SK-N-SH (cell line): ENCODE results near the gene HDAC6. TPM values are rescaled to one million over a fixed set of nuclear protein-coding genes. Genes with fewer than 3 reads are reported as not detected.

Source experiments
- CTCF ChIA-PET: fragments of 300-600, 350-600 bp; formaldehyde crosslinking; extraction: SDS; loops from one replicate; lab custom pipeline; 2021; lab: Yijun Ruan, JAX
- POLR2A ChIA-PET: fragments of 350-600 bp; sonication (Branson Sonifier 250); formaldehyde crosslinking; extraction: SDS; loops from one replicate; lab custom pipeline; 2020; ENCODE audit warnings: antibody characterized with exemption, inconsistent platforms; lab: Yijun Ruan, JAX
- DNase-seq: peaks from one replicate; pipeline ENCODE4 v3.0.0; 2012
- H2AFZ ChIP-seq: fragments of 200-600 bp; sonication (generic); 2 replicates; pipeline ENCODE4 v1.8.1; 2016; ENCODE audit warnings: antibody characterized with exemption, mild to moderate bottlenecking, low read depth
- H3F3A ChIP-seq: fragments of 200-600 bp; sonication (generic); replicated peaks from 2 replicates; pipeline ENCODE3; 2016; ENCODE audit warnings: antibody characterized with exemption, mild to moderate bottlenecking; ENCODE audit not compliant: insufficient read depth
- H3K27ac ChIP-seq, 2 experiments: fragments of 200-500 bp in 1 of 2; fragments of 200-600 bp in 1 of 2; sonication (Bioruptor generic) in 1 of 2; sonication (generic), shearing (Covaris generic) in 1 of 2; 2 replicates each; pipeline versions ENCODE4 v1.5.1 to v1.6.1; 2014 to 2016; ENCODE audit warnings: low read depth in 2 of 2, inconsistent platforms in 1 of 2, low read length in 1 of 2, mild to moderate bottlenecking in 1 of 2, mixed read lengths in 1 of 2
- H3K27me3 ChIP-seq: fragments of 200-600 bp; sonication (generic), shearing (Covaris generic); 2 replicates; pipeline ENCODE4 v1.6.1; 2016; ENCODE audit warnings: mixed run types; ENCODE audit not compliant: insufficient read depth
- H3K36me3 ChIP-seq, 2 experiments: fragments of 200-500 bp in 1 of 2; fragments of 200-600 bp in 1 of 2; sonication (Bioruptor generic) in 1 of 2; sonication (generic) in 1 of 2; replicated peaks in 1 of 2; 2 replicates each; pipeline versions ENCODE3 to v1.5.1; 2014 to 2016; ENCODE audit warnings: low read length in 1 of 2, mild to moderate bottlenecking in 1 of 2; ENCODE audit not compliant: insufficient read depth in 2 of 2, control insufficient read depth in 1 of 2
- H3K4me1 ChIP-seq, 2 experiments: fragments of 200-500 bp in 1 of 2; fragments of 200-600 bp in 1 of 2; sonication (Bioruptor generic) in 1 of 2; sonication (generic), shearing (Covaris generic) in 1 of 2; 2 replicates each; pipeline versions ENCODE4 v1.5.1 to v1.6.1; 2014 to 2016; ENCODE audit warnings: low read depth in 1 of 2, low read length in 1 of 2, mixed run types in 1 of 2; ENCODE audit not compliant: insufficient read depth in 2 of 2, control insufficient read depth in 1 of 2
- H3K4me2 ChIP-seq: fragments of 200-600 bp; sonication (generic), shearing (Covaris generic); 2 replicates; pipeline ENCODE4 v1.6.1; 2017; ENCODE audit warnings: mixed run types
- H3K4me3 ChIP-seq, 2 experiments: fragments of 200-500 bp in 1 of 2; fragments of 200-600 bp in 1 of 2; sonication (Bioruptor generic) in 1 of 2; sonication (generic), shearing (Covaris generic) in 1 of 2; 2 replicates each; pipeline versions ENCODE4 v1.5.1 to v1.8.1; 2014 to 2016; ENCODE audit warnings: low read depth in 2 of 2, inconsistent platforms in 1 of 2, low read length in 1 of 2, mild to moderate bottlenecking in 1 of 2, mixed read lengths in 1 of 2, moderate library complexity in 1 of 2
- H3K79me2 ChIP-seq: fragments of 200-600 bp; sonication (generic); 2 replicates; pipeline ENCODE4 v1.8.1; 2017; ENCODE audit warnings: mild to moderate bottlenecking; ENCODE audit not compliant: insufficient read depth
- H3K9ac ChIP-seq: fragments of 200-600 bp; sonication (generic); 2 replicates; pipeline ENCODE4 v1.6.1; 2017; ENCODE audit warnings: mixed run types
- H3K9me2 ChIP-seq: fragments of 200-600 bp; sonication (generic); 2 replicates; pipeline ENCODE4 v1.6.1; 2017; ENCODE audit warnings: mixed run types
- H3K9me3 ChIP-seq: fragments of 200-600 bp; sonication (generic); 2 replicates; pipeline ENCODE4 v1.6.1; 2017; ENCODE audit warnings: mixed run types, mild to moderate bottlenecking, moderate library complexity
- H4K20me1 ChIP-seq: fragments of 200-600 bp; sonication (generic); 2 replicates; pipeline ENCODE4 v1.6.1; 2017; ENCODE audit warnings: mild to moderate bottlenecking, mixed run types; ENCODE audit not compliant: insufficient read depth
- ELF1 ChIP-seq: IDR thresholded peaks from 2 replicates; pipeline ENCODE4 v1.4.0; 2012
- FOXJ3 ChIP-seq: sonication (generic); formaldehyde crosslinking; IDR thresholded peaks from 2 replicates; pipeline ENCODE4 v1.5.1; 2020; ENCODE audit warnings: mild to moderate bottlenecking, missing genetic modification reagents
- IRF3 ChIP-seq: fragments of 150-350 bp; IDR thresholded peaks from 2 replicates; pipeline ENCODE4 v1.6.1; 2016; ENCODE audit warnings: mild to moderate bottlenecking, low read depth, low read length
- NRF1 ChIP-seq: IDR thresholded peaks from 2 replicates; pipeline ENCODE4 v1.6.1; 2012; ENCODE audit warnings: low read depth, mild to moderate bottlenecking, low read length
- POLR2AphosphoS5 ChIP-seq: IDR thresholded peaks from 2 replicates; pipeline ENCODE4 v1.6.1; 2012; ENCODE audit warnings: low read depth, low read length
- RXRA ChIP-seq: IDR thresholded peaks from 2 replicates; pipeline ENCODE4 v1.4.0; 2012; ENCODE audit warnings: low read depth, mild to moderate bottlenecking, borderline replicate concordance
- SIN3A ChIP-seq: IDR thresholded peaks from 2 replicates; pipeline ENCODE4 v1.6.1; 2012; ENCODE audit warnings: low read depth, mild to moderate bottlenecking, low read length, moderate library complexity, borderline replicate concordance
- TEAD4 ChIP-seq: IDR thresholded peaks from 2 replicates; pipeline ENCODE4 v1.4.0; 2012; ENCODE audit warnings: mild to moderate bottlenecking, borderline replicate concordance; ENCODE audit not compliant: insufficient read depth
- WGBS: methylation state at CpG from one replicate; pipeline ENCODE4 v1.1.6; 2017; ENCODE audit warnings: low lambda C conversion rate; 5-methylcytosine and 5-hydroxymethylcytosine counted together
- polyA plus RNA-seq, 3 experiments: library from polyadenylated mRNA; depleted of rRNA; stranded (reverse); fragments of >200 nt; gene quantifications; 2 replicates each; pipeline ENCODE4 v1.2.3, GENCODE V29; 2012

The HDAC6 gene
- polyA plus RNA-seq, 1 of the 3 experiments (the other 2 are of a cell fraction) = 34.0 TPM

GRCh38 chrX:48800574-48801279 is 1.1 kb upstream of the HDAC6 start:
- TF ChIP-seq IRF3 (no peak), ELF1 (no peak), SIN3A (no peak), TEAD4 (no peak), POLR2AphosphoS5 (no peak), NRF1 (no peak), RXRA (no peak)
- Histone ChIP-seq H3K9ac (peak overlapping the region; percentile 77), H3K79me2 (no peaks in the 10 kb centered on the region), H3K27ac (peak overlapping the region; percentile 81 to 94), H3K4me2 (peak overlapping the region; percentile 67), H3K9me2 (no peaks in the 10 kb centered on the region), H3K4me3 (peak overlapping the region; percentile 63), H3F3A (no peaks in the 10 kb centered on the region), H4K20me1 (no peaks in the 10 kb centered on the region), H3K4me1 (peaks cover 4 to 10% of the 10 kb centered on the region in 2 experiments; a peak in 1 of 4 replicates), H3K36me3 (no peaks in the 10 kb centered on the region), H3K27me3 (no peaks in the 10 kb centered on the region; the same call in 1 of the 2 replicates), H3K9me3 (no peaks in the 10 kb centered on the region), H2AFZ (peak overlapping the region; percentile 88)
- WGBS = 38% methylated on average over 16 of the region's 17 CpGs
- no peak for DNase-seq
- POLR2A ChIA-PET = interaction anchor here (2.1 kb wide), 1 partner anchor 63 kb away, joined by 8 read pairs; no protein-coding TSS in a partner anchor
- CTCF ChIA-PET = interaction anchor here (1.0 kb wide), 1 partner anchor 169 kb away, joined by 3 read pairs; no protein-coding TSS in a partner anchor

- peak overlapping the region; percentile 89 for H3K9ac ChIP-seq
- H3F3A ChIP-seq = no peaks in the 10 kb centered on the region
- no peaks in the 10 kb centered on the region for H3K9me3 ChIP-seq
- peak overlapping the region; percentile 56 to 82 for H3K4me3 ChIP-seq
- peak overlapping the region; percentile 67 for H2AFZ ChIP-seq
- H3K4me1 ChIP-seq = peaks cover 4 to 10% of the 10 kb centered on the region in 2 experiments; a peak in 1 of 4 replicates
- H3K79me2 ChIP-seq = no peaks in the 10 kb centered on the region
- no peaks in the 10 kb centered on the region for H3K9me2 ChIP-seq
- H3K27ac ChIP-seq = peak overlapping the region; percentile 88 to 95
- H4K20me1 ChIP-seq = no peaks in the 10 kb centered on the region
- 25% methylated on average over 34 of the region's 40 CpGs for WGBS
- DNase-seq = peak; percentile 72
- TF ChIP-seq POLR2AphosphoS5 (peak; percentile 51; the same call in 1 of the 2 replicates), FOXJ3 (CRISPR knock-in tag) (no peak)
- TF ChIP-seq, all 33 proteins: peak for 1
- Histone ChIP-seq H3K4me2 (peak overlapping the region; percentile 68), H3K36me3 (no peaks in the 10 kb centered on the region), H3K27me3 (no peaks in the 10 kb centered on the region; the same call in 1 of the 2 replicates)
- ChIA-PET POLR2A (interaction anchor here (0.6 to 2.1 kb wide), 3 partner anchors 65 to 212 kb away, joined by 3 to 8 read pairs (median 4); no protein-coding TSS in a partner anchor), CTCF (interaction anchor here (1.0 kb wide), 1 partner anchor 171 kb away, joined by 3 read pairs; no protein-coding TSS in a partner anchor)
These were observed 430 bp downstream of the HDAC6 start for GRCh38 chrX:48802089-48802904.
